K562 treated with DMSO at 1 percent for 24 hours (cell line): Measurements from ENCODE around the gene SLC9A9. TPM values are rescaled to one million over a fixed set of nuclear protein-coding genes. Genes with fewer than 3 reads are reported as not detected.

ENCODE experiments used
- total RNA-seq: library from RNA; unstranded; fragments of 300-600 nt; gene quantifications from 2 replicates; pipeline ENCODE4 v1.2.3, GENCODE V29; 2022; ENCODE audit warnings: low read depth; ENCODE audit not compliant: insufficient read depth

Gene SLC9A9
- 0.07 TPM in 1 of 2 replicates, not detected in the other for total RNA-seq

GRCh38 chr3:143847787-143848631 lies at the start of gene SLC9A9:
TSS of gene SLC9A9 (minus strand) at chr3:143848468. CDS start at chr3:143848322, 146 bp downstream.

Other genes with a start within 250 kb of the SLC9A9 start
- gene DIPK2A, start 123.4 kb upstream of the SLC9A9 start, total RNA-seq = 6.5 and 6.9 TPM in 2 replicates